ENCODE measurements around the gene ESYT2.

ESYT2 gene

DNA sequence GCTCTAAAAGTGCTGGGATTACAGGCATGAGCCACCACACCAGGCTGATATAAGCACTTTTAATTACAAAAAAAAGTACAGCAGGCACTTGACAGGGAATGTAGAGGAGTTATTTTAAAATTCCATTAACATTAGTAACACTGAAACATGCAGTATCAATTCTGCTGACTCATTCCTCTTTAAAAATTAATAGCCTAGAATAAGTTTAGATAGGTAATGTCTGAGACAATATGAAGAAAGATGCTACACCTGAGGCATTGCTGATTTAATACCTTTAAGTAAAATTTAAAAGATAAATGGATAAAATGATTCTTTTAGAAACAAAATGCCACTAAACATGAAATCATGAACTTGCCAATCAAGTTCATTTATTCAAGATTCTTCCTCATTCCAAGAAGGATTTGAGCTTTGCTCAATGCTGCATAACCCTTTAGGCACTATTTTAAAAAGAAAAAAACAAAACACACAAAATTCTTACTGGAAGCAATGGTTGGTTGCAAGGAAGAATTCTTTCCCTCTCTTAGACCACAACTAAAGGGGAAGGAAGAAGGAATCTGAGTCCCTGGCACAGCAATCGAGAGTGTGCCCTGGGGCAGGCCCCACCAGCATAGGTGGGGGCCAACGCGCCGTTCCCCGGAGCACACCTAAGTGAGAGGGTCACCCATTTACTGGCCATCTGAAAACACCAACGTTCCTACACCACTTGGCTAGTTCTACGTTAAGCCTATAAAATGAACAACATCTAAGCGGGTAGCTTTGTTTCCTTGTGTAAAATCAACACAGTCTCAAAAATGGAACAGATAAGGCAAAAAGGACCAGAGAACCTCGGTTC, 26.6 kb downstream of the ESYT2 start:
- peak; percentile 64 for DNase-seq

DNA sequence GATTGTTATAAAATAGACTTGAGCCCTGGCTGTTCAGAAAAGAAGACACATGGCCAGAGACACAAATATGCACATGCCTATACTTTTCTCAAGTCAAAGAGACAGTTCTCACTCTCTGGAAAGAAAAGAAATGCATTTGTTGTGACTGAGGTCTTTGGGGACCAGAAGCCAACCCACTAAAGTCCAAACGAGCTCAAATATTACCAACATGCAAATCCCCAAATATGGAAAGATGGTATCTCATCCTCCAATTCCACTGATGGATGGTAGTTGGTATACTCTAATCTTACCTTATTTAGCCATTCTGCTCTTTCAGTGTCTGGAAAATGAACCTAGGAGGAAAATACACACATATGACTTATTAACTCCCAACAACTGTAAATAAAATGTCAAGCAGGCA, 30.6 kb downstream of the ESYT2 start:
- no peak for DNase-seq

DNA sequence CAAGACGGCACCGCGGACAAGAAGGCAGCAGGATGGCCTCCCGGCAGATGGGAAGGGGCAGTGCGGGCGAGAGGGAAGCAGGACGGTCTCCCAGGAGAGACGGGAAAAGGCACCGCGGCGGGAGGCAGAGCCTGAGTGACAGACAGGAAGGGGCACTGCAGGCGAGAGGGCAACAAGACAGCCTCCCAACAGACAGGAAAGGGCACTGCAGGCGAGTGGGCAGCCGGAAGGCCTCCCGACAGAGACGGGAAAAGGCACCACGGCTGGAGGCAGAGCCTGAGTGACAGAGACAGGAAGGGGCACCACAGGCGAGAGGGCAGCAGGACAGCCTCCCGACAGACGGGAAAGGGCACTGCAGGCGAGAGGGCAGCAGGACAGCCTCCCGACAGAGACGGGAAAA, 32.6 kb downstream of the ESYT2 start:
- DNase-seq = no peak

DNA sequence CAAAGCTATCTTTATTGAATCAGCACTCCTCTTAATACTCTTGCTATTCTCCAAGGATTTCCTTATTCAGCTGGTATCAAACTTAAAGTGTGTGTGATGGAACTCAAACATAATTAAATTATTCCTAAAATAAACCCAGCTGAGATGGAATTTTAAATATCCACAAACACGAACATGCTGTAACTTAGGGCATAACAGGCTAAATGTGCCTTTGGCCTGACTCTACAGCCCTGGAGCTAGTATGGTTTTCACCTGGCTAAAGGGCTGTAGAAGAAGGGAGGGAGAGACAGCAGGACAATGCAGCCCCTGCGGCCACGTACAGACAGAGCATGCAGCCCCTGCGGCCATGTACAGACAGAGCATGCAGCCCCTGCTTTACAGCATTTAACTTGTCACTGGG, 34.0 kb downstream of the ESYT2 start:
- DNase-seq = no peak

DNA sequence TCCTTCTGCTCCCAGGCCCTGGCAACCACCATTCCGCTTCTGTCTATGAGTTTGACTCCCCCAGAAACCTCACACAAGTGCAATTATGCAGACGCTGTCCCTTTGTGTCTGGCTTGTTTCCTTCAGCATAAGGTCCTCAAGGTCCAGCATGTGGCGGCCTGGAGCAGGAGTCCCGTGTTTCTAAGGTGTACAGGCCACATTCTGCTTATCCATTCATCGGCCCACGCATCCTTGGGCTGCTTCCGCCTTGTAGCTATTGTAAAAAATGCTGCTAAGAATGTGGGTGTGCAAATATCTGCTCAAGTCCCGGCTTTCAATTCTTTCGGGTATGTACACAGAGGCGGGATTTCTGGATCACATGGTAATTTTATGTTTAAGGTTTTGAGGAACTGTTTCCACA, 38.2 kb downstream of the ESYT2 start:
- DNase-seq = no peak

DNA sequence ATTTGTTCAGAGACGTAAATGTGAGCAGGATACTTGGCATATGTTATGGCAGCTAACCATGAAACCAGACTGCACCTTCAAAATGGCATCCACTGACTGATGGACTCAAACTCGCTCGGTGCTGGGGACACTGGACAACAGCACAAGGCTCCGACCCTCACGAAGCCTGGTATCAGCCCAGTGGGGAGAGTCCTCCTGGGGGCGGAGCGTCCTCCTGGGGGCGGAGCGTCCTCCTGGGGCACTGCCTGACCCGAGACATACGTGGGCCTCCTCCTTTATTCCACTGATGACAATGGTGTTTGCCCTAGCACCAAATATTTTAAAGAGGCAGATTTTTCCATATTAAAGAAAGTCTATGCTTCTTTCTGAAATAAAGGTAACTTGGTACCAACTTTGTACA, 39.5 kb downstream of the ESYT2 start:
- no peak for DNase-seq

DNA sequence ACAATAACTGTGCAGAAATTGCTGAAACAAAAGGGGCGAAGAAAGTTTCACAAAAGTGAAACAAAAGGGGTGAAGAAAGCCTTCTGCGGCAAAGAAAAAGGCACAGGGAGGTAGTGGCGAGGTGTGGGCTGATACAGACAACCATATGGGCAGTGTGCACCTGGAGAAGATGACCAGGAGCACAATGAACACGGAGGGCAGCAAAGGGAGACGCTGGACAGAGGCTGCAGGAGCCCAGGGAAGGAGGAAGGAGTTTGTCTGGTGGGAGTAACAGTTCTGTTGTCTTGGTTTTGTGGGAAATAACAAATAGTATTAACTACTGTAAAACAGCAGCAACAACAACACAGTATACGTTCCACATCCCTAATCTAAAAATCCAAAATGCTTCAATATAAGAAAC, 42.4 kb downstream of the ESYT2 start:
- DNase-seq = no peak

DNA sequence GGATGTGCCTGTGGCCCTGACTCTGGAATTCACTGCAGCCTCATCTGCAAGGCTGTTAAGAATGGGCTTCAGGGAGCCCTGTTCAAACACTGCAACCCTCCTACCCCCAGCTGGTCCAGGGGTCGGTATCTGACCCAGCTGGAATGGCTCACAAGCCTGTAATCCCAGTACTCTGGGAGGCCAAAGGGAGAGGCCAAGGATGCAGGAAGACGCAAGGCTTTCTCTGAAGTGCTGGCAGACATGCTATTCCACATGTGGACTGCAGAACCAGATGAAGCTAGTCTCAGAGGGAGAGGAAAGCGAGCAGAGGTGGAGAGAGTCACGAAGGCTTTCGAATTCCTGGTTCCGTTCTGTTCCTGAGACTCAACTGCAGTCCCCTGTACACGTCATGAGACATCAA, 45.0 kb downstream of the ESYT2 start:
- DNase-seq = no peak

DNA sequence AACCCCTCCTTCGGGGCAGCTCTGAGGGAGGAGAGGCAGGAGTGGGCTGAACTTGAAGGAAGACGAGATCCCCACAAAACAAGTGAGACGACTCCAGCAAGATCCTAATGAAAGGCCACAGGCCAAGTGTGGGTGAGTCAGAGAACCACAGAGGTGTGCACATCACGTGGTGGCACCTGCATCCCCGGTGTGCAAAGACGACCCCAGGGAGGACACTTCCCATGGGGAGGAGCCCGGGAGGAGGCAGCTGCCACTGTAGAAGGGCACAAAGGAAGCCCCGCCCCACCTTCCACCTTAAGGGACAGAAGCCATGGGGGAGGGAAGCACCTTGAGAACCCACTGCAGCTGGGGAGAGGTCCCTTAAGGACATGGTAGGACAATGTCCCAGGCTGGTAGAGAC, 45.7 kb downstream of the ESYT2 start:
- no peak for DNase-seq

DNA sequence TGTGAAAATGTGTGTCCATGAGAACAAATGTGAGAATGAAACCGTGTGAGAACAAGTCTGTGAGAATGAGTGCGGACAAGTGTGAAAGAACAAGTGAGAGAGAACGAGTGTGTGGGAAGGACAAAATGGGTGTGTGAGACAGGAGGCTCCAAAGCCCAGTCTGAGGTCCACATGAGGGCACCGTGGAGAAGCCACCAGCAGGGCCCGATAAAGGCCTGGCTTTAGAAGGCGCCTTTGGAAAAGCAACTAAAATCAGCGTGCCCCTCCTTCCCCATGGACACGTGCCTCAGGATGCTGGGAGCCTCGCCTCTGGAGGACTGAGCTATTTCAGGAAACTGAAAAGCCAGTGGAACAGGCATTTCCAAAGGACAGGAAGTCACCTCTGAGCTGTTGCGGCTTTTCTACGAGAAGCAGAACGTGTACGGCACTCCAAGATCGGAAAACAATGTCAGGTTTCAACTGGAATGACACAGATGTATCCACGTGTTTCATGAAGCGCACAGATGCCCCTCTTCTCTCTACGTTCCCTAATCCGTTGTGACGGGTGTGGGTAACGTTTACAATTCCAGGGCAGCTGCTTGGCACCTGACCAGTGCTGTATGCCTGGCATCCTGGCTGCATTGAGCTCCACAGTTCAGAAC, 46.4 kb downstream of the ESYT2 start:
- DNase-seq = peak; percentile 45

DNA sequence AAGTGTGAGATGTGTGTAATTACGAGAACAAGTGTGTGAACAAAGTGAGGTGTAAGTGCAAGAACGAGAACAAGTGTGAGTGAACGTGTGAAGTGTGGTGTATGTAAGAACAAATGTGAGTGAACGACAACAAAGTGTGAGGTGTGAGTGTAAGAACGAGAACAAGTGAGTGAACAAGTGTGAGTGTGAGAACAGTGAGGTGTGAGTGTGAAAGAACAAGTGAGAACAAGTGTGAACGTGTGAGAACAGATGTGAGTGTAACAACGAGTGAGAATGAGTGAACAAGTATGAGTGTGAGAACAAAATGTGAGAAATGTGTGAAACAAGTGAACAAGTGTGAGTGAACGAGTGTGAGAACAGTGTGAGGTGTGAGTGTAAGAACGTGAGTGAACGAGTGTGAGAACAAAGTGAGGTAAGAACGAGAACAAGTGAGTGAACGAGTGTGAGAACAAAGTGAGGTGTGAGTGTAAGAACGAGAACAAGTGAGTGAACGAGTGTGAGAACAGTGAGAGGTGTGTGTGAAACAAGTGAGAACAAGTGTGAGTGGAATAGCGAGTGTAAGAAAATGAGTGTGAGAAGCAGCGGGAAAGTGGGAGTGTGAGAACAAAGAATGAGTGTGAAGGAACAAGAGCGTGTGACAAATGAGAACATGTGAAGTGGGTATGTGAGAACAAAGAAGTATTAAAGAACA, 47.2 kb downstream of the ESYT2 start:
- no peak for DNase-seq

DNA sequence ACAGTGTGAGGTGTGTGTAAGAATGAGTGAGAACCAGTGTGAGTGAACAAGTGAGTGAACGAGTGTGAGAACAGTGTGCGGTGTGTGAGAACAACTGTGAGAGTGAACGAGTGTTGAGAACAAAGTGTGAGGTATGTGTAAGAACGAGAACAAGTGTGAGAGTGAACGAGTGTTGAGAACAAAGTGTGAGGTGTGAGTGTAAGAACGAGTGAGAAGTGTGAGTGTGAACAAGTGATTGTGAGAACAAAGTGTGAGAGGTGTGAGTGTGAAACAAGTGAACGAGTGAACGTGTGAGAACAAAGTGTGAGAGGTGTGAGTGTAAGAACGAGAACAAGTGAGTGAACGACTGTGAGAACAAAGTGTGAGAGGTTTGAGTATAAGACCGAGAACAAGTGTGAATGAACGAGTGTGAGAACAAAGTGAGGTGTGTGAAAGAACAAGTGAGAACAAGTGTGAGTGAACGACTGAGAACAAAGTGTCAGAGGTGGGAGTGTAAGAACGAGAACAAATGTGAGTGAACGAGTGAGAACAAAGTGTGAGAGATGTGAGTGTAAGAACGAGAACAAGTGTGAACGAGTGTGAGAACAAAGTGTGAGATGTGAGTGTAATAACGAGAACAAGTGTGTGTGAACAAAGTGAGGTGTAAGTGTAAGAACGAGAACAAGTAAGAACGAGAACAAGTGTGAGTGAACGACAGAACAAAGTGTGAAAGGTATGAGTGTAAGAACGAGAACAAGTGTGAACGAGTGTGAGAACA, 47.9 kb downstream of the ESYT2 start:
- DNase-seq = no peak

DNA sequence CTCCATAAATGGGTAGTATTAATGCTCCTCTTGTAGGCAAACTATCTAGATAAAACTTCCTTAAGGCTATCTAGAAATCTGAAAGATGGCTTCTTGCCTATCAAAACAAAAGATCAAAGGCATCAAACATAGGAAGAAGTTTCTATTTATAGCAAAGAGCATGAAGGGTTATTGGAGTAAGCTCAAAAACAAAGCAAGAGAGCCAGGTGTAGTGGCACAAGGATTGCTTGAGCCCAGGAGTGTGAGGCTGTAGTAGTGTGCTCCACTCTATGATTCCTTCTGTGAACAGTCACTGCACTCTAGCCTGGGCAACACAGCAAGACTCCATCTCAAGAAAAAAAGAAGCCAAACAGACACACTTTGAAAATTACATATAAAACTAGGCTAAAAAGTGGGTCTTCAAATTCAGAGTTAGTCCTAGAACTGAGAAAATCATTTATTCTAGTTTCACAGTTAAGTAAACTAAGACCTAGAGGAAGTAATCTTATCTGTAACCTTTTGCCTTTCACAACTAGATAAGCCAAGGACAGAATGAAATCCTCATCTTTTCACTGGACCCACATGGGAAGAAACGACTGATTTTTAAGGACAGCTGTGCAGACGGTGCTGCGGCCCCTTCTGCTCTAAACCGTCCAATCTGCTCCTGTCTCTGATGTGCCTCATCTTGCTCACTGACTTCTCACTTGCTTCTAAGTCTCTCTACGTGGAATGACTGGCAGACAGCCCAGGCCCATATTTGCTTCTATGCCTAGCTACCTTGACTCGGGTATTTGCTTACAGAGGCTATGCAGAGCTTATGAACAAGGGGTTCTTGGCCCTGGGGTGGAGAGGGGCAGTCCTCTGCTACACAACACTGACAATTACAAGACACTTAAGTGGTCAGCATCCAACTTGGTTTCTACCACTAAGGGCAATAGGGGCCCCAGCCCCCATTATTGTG, 50.0 kb downstream of the ESYT2 start:
- DNase-seq = no peak

DNA sequence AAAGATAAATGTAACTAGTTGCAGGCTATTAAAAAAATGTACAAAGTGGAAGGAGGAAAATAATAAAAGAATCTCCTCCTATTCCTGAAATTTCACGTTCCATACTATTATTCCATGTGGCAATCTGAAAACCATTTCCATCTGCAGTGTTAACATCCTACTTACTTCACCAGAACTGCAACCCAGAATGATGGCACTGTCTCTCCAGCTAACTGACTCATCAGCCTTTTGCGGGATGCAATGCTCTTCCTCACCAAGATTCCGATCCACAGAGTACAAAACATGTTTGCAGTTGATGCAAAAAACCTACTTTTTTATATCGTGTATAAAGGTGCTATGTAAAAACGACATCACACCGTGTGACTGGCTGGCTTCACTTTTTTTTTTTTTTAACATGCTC, 50.8 kb downstream of the ESYT2 start:
- peak; percentile 23 for DNase-seq

DNA sequence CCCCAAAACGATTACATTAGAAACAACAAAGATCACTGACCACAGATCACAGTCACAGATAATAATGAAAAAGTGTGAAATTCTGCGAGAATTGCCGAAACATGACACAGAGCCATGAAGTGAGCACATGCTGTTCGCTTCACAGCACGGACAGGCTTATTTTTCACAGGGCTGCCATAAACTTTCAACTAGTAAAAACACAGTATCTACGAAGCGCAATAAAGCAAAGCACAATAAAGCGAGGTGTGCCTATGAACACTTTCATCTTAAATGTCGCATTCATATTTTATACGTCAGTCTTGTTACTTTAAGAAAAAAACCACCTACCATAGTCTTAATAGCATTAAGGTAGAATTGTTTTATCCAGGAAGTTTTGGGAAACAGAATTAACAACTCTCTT, 51.5 kb downstream of the ESYT2 start:
- DNase-seq = no peak

DNA sequence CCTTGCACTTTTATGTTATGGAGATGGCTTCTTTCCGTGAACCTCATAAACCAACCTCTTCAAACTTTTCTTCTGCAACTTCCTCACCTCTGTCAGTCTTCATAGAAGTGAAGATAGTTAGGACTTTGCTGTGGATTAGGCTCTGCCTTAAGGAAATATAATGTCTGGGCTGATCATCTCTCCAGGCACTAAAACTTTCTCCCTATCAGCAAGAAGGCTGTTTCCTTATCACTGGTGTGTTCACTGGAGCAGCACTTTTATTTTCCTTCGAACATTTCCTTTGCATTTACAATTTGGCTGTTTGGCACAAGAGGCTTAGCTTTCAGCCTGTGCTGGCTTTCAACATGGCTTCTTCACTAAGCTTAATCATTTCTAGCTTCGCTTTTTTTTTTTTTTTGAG, 52.8 kb downstream of the ESYT2 start:
- DNase-seq = no peak

DNA sequence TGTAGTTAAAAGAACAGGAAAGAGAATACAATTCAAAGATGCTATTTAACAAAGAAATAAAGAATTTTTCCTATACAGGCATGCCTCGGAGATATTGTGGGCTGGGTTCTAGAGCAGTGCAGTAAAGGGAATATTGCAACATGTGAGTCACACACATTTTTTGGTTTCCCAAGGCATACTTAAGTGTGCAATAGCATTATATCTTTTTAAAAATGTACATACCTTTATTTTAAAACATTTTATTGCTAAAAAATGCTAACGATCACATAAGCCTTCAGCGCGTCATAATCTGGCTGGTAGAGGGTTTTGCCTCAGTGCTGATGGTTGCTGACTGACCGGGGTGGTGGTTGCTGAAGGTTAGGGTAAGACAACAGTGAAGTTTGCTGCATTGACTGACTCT, 54.4 kb downstream of the ESYT2 start:
- DNase-seq = peak; percentile 22

DNA sequence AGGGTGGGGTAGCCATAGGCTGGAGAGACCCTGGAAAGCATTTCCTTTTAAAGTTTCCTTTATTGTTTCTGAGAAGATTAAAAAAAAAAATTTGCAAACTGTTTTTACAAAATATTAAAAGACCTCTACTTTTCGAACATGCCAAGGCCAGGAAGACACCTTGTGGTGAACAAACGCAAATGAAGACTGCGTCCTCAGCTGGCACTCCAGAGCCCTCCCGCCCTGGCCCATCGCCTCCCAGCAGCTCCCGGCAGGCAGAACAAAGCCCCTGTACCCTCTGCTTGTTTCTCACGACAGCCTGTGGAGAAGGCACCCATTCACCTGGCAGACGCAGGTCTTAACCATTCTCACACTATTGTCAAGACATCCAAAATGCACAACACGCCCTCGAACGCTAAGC, 56.4 kb downstream of the ESYT2 start:
- DNase-seq = no peak

DNA sequence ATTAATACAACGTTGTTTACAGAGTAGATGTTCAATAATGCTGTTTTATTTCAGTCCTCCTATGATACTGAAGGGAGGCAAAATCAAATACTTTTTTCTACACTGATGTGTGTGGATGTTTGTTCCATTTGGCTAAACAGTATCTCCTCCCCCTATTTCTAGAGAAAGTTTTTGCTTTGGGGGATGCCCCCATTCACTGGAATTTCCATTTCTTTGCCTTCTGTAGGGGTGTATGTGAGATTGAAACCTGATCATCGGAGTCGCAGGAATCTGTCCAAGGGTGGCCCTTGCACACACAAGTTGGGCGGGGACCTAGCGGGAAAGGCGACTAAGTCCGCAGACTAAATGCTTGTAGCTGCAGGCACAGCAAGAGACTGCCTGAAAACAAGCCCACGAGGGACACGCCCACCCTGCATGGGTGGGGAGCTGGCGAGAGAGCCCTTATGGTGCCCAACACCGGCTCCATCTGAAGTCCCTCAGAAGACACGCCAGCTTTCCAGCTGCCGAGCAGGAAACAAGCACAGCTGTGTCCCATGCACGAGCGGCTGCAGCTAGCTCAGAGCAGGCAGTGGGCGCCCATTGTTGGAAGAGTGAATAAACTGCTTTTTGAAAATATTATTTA, 58.0 kb downstream of the ESYT2 start:
- no peak for DNase-seq

DNA sequence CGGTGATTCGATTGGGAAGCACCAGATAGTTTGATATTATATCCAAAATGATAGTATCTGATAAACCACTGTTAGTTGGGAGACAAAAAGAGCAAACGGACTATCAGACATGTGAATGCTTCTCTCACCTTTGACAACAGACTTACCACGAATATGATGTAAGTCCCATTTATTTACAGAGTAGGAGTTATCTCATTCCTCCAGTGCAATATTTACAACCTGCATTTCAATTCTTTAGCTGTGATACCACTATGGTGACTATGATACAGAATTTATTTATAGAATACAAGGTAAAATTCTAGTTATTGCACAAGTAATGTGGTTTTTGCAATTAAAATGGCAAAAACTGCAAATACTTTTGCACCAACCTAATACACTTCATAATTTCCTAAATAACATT, 61.6 kb downstream of the ESYT2 start:
- no peak for DNase-seq

DNA sequence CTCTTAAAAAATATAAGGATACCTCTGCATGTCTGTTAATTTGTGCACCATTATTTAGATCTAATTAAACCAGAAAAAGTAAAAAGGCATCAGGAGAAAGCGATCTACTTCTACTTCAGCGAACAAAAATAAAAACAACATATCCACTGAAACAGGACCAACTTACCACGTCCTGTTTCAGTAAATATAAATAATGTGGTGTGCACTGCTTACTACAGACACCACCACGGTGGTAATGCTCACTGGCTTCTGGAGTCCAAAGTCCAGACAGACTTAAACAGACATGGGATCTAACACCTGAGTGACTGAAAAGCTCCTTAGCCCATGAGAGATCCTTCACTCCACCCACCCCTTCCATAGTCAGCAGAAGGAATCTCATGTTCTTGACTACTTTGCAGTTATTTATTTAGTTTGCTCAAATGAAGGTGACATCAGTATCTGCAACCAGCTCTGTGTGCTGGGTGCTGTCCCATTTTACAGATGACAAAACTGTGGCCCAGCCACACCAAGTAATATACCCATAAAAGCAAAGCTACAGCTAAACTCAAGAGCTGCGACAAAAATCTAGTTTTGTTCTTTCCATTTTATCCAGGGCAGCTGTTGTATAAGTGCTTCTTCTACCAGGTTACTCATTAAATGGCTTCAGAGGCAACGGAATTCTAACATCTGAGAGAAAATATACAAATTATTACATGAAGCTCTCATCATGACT, 62.6 kb downstream of the ESYT2 start:
- DNase-seq = no peak
